Brain microvascular endothelial cell (primary cell): ENCODE results near the gene HS3ST3A1.
A peak's percentile ranks its signal among the peaks of the same experiment; 100 is the strongest.

Source experiments
- DNase-seq: peaks from one replicate; pipeline ENCODE4 v3.0.0-alpha.2; 2020
- H3K27ac ChIP-seq: fragments of 250-450 bp; sonication (Bioruptor Pico); 2 replicates; pipeline ENCODE4 v1.5.1; 2020; ENCODE audit warnings: mild to moderate bottlenecking, moderate library complexity
- H3K27me3 ChIP-seq: fragments of 250-450 bp; sonication (Bioruptor Pico); replicated peaks from 2 replicates; pipeline ENCODE4 v1.5.1; 2020; ENCODE audit warnings: mild to moderate bottlenecking
- H3K36me3 ChIP-seq: fragments of 250-450 bp; sonication (Bioruptor Pico); replicated peaks from 2 replicates; pipeline ENCODE4 v1.5.1; 2020; ENCODE audit warnings: mild to moderate bottlenecking
- H3K4me3 ChIP-seq: 2 replicates; pipeline ENCODE4 v1.5.1; 2011; ENCODE audit warnings: low read depth, mild to moderate bottlenecking, control low read depth, low read length, moderate library complexity
- CTCF ChIP-seq: IDR thresholded peaks from 2 replicates; pipeline ENCODE4 v1.5.1; 2011; ENCODE audit warnings: low read depth, mild to moderate bottlenecking, moderate library complexity, low read length, control low read depth, inconsistent platforms; ENCODE audit errors: missing control alignments
- in situ Hi-C: cut with HindIII; loops from 2 replicates; pipeline ENCODE4 v1.10.0; 2017; ENCODE audit warnings: low sequenced_read_pairs, low pct_ligation_motif_present

Gene HS3ST3A1

GRCh38 chr17:13601322-13601775 is 380 bp downstream of the HS3ST3A1 start:
- Histone ChIP-seq H3K27me3 (no peaks in the 10 kb centered on the region), H3K27ac (peak overlapping the region; percentile 64), H3K36me3 (no peaks in the 10 kb centered on the region), H3K4me3 (peak overlapping the region; percentile 90)
- no peak for TF ChIP-seq CTCF
- in situ Hi-C loops: no loop called here
- DNase-seq: no peak

- no peak for DNase-seq
- no peaks in the 10 kb centered on the region for H3K36me3 ChIP-seq
- H3K27ac ChIP-seq: peak overlapping the region; percentile 10
- H3K4me3 ChIP-seq: peak overlapping the region; percentile 90
- no peaks in the 10 kb centered on the region for H3K27me3 ChIP-seq
- in situ Hi-C loops: no loop called here
- no peak for TF ChIP-seq CTCF
Measured at GRCh38 chr17:13600475-13601321, 1.0 kb downstream of the HS3ST3A1 start.

GRCh38 chr17:13599864-13600263 is 1.9 kb downstream of the HS3ST3A1 start:
- Histone ChIP-seq H3K36me3 (no peaks in the 10 kb centered on the region), H3K27me3 (no peaks in the 10 kb centered on the region), H3K4me3 (peak overlapping the region; percentile 90), H3K27ac (no peak overlapping the region)
- TF ChIP-seq CTCF: no peak
- in situ Hi-C loops: loop anchor here (25.0 kb wide), 1 partner anchor 712 kb away; the partner anchor contains the start of gene HS3ST3B1
- no peak for DNase-seq

GRCh38 chr17:13599168-13599577 is 2.6 kb downstream of the HS3ST3A1 start:
- no peak overlapping the region for H3K27ac ChIP-seq
- TF ChIP-seq CTCF: no peak
- DNase-seq: no peak
- peak overlapping the region; percentile 90 for H3K4me3 ChIP-seq
- no peaks in the 10 kb centered on the region for H3K36me3 ChIP-seq
- in situ Hi-C loops: loop anchor here (25.0 kb wide), 1 partner anchor 713 kb away; the partner anchor contains the start of gene HS3ST3B1
- no peaks in the 10 kb centered on the region for H3K27me3 ChIP-seq

GRCh38 chr17:13598353-13599167 is 3.2 kb downstream of the HS3ST3A1 start:
- in situ Hi-C loops: loop anchor here (25.0 kb wide), 1 partner anchor 714 kb away; the partner anchor contains the start of gene HS3ST3B1
- peak overlapping the region; percentile 90 for H3K4me3 ChIP-seq

More at GRCh38 chr17:13598353-13599167, 3.2 kb downstream of the HS3ST3A1 start:
- no peaks in the 10 kb centered on the region for H3K36me3 ChIP-seq
- TF ChIP-seq CTCF: no peak
- H3K27me3 ChIP-seq: no peaks in the 10 kb centered on the region
- H3K27ac ChIP-seq: no peak overlapping the region
- no peak for DNase-seq
